Measurements from ENCODE around the gene ZDHHC5. TPM values are rescaled to one million over a fixed set of nuclear protein-coding genes. Genes with fewer than 3 reads are reported as not detected.

ZDHHC5 gene
- total RNA-seq, 1 donor from 2014 or later, result 41.8 TPM

GRCh38 chr11:57645689-57646085, 22.2 kb upstream of the ZDHHC5 start:
- peak overlapping the region; percentile 6 for H3K4me2 ChIP-seq
- no peaks in the 10 kb centered on the region for H3K9me3 ChIP-seq (ENCODE audit: low read depth)

GRCh38 chr11:57646194-57646798, 21.6 kb upstream of the ZDHHC5 start:
- peak overlapping the region; percentile 89 for H3K4me2 ChIP-seq
- peaks cover 43% of the 10 kb centered on the region for H3K79me2 ChIP-seq (ENCODE audit: low read depth)
- peak overlapping the region; percentile 45 for H3K4me3 ChIP-seq
- Mint-ChIP-seq H3K27me3 (ENCODE audit: insufficient read depth, low read depth) (peaks cover 21% of the 10 kb centered on the region), H3K4me3 (peak overlapping the region; percentile 82), H3K4me1 (peaks cover 86% of the 10 kb centered on the region), H3K27ac (peak overlapping the region; percentile 18), H3K36me3 (peaks cover 17% of the 10 kb centered on the region), H3K9me3 (peaks cover 2% of the 10 kb centered on the region)
- H3F3A ChIP-seq (ENCODE audit: low read depth), result peaks cover 100% of the 10 kb centered on the region
- no peak overlapping the region for H3K9ac ChIP-seq
- peak overlapping the region; percentile 21 for H3K27ac ChIP-seq
- no peaks in the 10 kb centered on the region for H3K27me3 ChIP-seq
- H2AFZ ChIP-seq (replicated peaks), result no peak overlapping the region
- peaks cover 91% of the 10 kb centered on the region for H3K4me1 ChIP-seq
- peaks cover 99% of the 10 kb centered on the region for H4K20me1 ChIP-seq (ENCODE audit: low read depth)
- no peaks in the 10 kb centered on the region for H3K36me3 ChIP-seq
- DNase-seq (ENCODE audit: low spot score), result no peak
- TF ChIP-seq EZH2phosphoT487 (IDR thresholded peaks at IDR 0.05) (no peak), EZH2 (IDR thresholded peaks at IDR 0.05) (no peak), CTCF (IDR thresholded peaks at IDR 0.05) (no peak)
- H3K9me3 ChIP-seq (ENCODE audit: low read depth), result no peaks in the 10 kb centered on the region

More at GRCh38 chr11:57645689-57646085, 22.2 kb upstream of the ZDHHC5 start:
- Histone ChIP-seq H3F3A (ENCODE audit: low read depth) (peaks cover 99% of the 10 kb centered on the region), H3K27ac (peak overlapping the region; percentile 21), H4K20me1 (ENCODE audit: low read depth) (peaks cover 99% of the 10 kb centered on the region), H3K9ac (no peak overlapping the region), H3K4me1 (peaks cover 91% of the 10 kb centered on the region), H2AFZ (replicated peaks) (no peak overlapping the region), H3K79me2 (ENCODE audit: low read depth) (peaks cover 50% of the 10 kb centered on the region), H3K27me3 (no peaks in the 10 kb centered on the region), H3K4me3 (no peak overlapping the region), H3K36me3 (no peaks in the 10 kb centered on the region)
- Mint-ChIP-seq H3K4me3 (no peak overlapping the region), H3K27ac (peak overlapping the region; percentile 44), H3K36me3 (peaks cover 22% of the 10 kb centered on the region), H3K27me3 (ENCODE audit: insufficient read depth, low read depth) (peaks cover 22% of the 10 kb centered on the region), H3K4me1 (peaks cover 86% of the 10 kb centered on the region), H3K9me3 (peaks cover 2% of the 10 kb centered on the region)
- no peak for DNase-seq (ENCODE audit: low spot score)
- TF ChIP-seq EZH2phosphoT487 (IDR thresholded peaks at IDR 0.05) (no peak), CTCF (IDR thresholded peaks at IDR 0.05) (no peak), EZH2 (IDR thresholded peaks at IDR 0.05) (no peak)

GRCh38 chr11:57646799-57647303, 21.1 kb upstream of the ZDHHC5 start:
- H3K4me2 ChIP-seq, result peak overlapping the region; percentile 89
- no peak overlapping the region for H2AFZ ChIP-seq (replicated peaks)

More at GRCh38 chr11:57646799-57647303, 21.1 kb upstream of the ZDHHC5 start:
- Histone ChIP-seq H3K4me3 (peak overlapping the region; percentile 45), H3K27ac (peak overlapping the region; percentile 21), H3K79me2 (ENCODE audit: low read depth) (peaks cover 38% of the 10 kb centered on the region), H3K36me3 (no peaks in the 10 kb centered on the region), H3K9ac (no peak overlapping the region), H3K4me1 (peaks cover 86% of the 10 kb centered on the region), H3K9me3 (ENCODE audit: low read depth) (no peaks in the 10 kb centered on the region), H3F3A (ENCODE audit: low read depth) (peaks cover 98% of the 10 kb centered on the region), H4K20me1 (ENCODE audit: low read depth) (peaks cover 94% of the 10 kb centered on the region), H3K27me3 (no peaks in the 10 kb centered on the region)
- H3K27me3 Mint-ChIP-seq (ENCODE audit: insufficient read depth, low read depth), result peaks cover 21% of the 10 kb centered on the region
- H3K9me3 Mint-ChIP-seq, result peaks cover 2% of the 10 kb centered on the region
- H3K27ac Mint-ChIP-seq, result peak overlapping the region; percentile 18
- H3K36me3 Mint-ChIP-seq, result peaks cover 14% of the 10 kb centered on the region
- H3K4me3 Mint-ChIP-seq, result peak overlapping the region; percentile 82
- TF ChIP-seq EZH2 (IDR thresholded peaks at IDR 0.05) (no peak), EZH2phosphoT487 (IDR thresholded peaks at IDR 0.05) (no peak), CTCF (IDR thresholded peaks at IDR 0.05) (no peak)
- H3K4me1 Mint-ChIP-seq, result peaks cover 83% of the 10 kb centered on the region
- DNase-seq (ENCODE audit: low spot score), result no peak
